Measurements from ENCODE around the gene LAMC2.
A peak's percentile ranks its signal among the peaks of the same experiment; 100 is the strongest.
"Not testable (repeated sequence)": the region's sequence is repeated elsewhere in the genome, so short reads cannot be mapped to it uniquely, and the experiment has no call there.

The LAMC2 gene

GRCh38 chr1:183185941-183186490, at the start of gene LAMC2:
TSS of gene LAMC2 (plus strand) at chr1:183186264. CDS start at chr1:183186353, 89 bp downstream.
- peak; percentile 53 for DNase-seq (ENCODE audit: low read depth)

- DNase-seq (ENCODE audit: low read depth) = no peak
Measured at GRCh38 chr1:183137782-183138181, 48.3 kb upstream of the LAMC2 start.

GRCh38 chr1:183138301-183138700, 47.8 kb upstream of the LAMC2 start:
- DNase-seq (ENCODE audit: low read depth) = no peak

- no peak for DNase-seq (ENCODE audit: low read depth)
Measured at GRCh38 chr1:183139281-183139942, 46.7 kb upstream of the LAMC2 start.

GRCh38 chr1:183140633-183141032, 45.4 kb upstream of the LAMC2 start:
- no peak for DNase-seq (ENCODE audit: low read depth)

GRCh38 chr1:183142171-183142570, 43.9 kb upstream of the LAMC2 start:
- no peak for DNase-seq (ENCODE audit: low read depth)

GRCh38 chr1:183143576-183144315, 42.3 kb upstream of the LAMC2 start:
- no peak for DNase-seq (ENCODE audit: low read depth)

GRCh38 chr1:183144752-183145151, 41.3 kb upstream of the LAMC2 start:
- DNase-seq (ENCODE audit: low read depth) = no peak

GRCh38 chr1:183147735-183148134, 38.3 kb upstream of the LAMC2 start:
- no peak for DNase-seq (ENCODE audit: low read depth)

GRCh38 chr1:183148599-183148998, 37.5 kb upstream of the LAMC2 start:
- DNase-seq (ENCODE audit: low read depth) = peak; percentile 48

GRCh38 chr1:183149273-183149672, 36.8 kb upstream of the LAMC2 start:
- no peak for DNase-seq (ENCODE audit: low read depth)

GRCh38 chr1:183150032-183150431, 36.0 kb upstream of the LAMC2 start:
- DNase-seq (ENCODE audit: low read depth) = not testable (repeated sequence)

- DNase-seq (ENCODE audit: low read depth) = no peak
Measured at GRCh38 chr1:183150445-183150844, 35.6 kb upstream of the LAMC2 start.

- DNase-seq (ENCODE audit: low read depth) = no peak
Measured at GRCh38 chr1:183152180-183152579, 33.9 kb upstream of the LAMC2 start.

- no peak for DNase-seq (ENCODE audit: low read depth)
Measured at GRCh38 chr1:183155939-183156338, 30.1 kb upstream of the LAMC2 start.

- no peak for DNase-seq (ENCODE audit: low read depth)
Measured at GRCh38 chr1:183159960-183160359, 26.1 kb upstream of the LAMC2 start.

GRCh38 chr1:183161391-183161790, 24.7 kb upstream of the LAMC2 start:
- DNase-seq (ENCODE audit: low read depth) = no peak

GRCh38 chr1:183163316-183163715, 22.7 kb upstream of the LAMC2 start:
- no peak for DNase-seq (ENCODE audit: low read depth)

GRCh38 chr1:183164340-183164739, 21.7 kb upstream of the LAMC2 start:
- DNase-seq (ENCODE audit: low read depth) = no peak

- no peak for DNase-seq (ENCODE audit: low read depth)
Measured at GRCh38 chr1:183164963-183165362, 21.1 kb upstream of the LAMC2 start.

GRCh38 chr1:183165456-183165855, 20.6 kb upstream of the LAMC2 start:
- DNase-seq (ENCODE audit: low read depth) = no peak

GRCh38 chr1:183166454-183166853, 19.6 kb upstream of the LAMC2 start:
- no peak for DNase-seq (ENCODE audit: low read depth)

GRCh38 chr1:183167676-183168075, 18.4 kb upstream of the LAMC2 start:
- no peak for DNase-seq (ENCODE audit: low read depth)
